MM.1S (cell line): ENCODE measurements around the gene DDX31.
A peak's percentile ranks its signal among the peaks of the same experiment; 100 is the strongest.
"Not testable (repeated sequence)": the region's sequence is repeated elsewhere in the genome, so short reads cannot be mapped to it uniquely, and the experiment has no call there.

Experiments used
- DNase-seq: peaks from one replicate; pipeline ENCODE4 v3.0.0-alpha.2; 2015
- H2AFZ ChIP-seq: fragments of 300-600 bp; sonication (generic); 2 replicates; pipeline ENCODE4 v1.6.0; 2016; ENCODE audit warnings: antibody characterized with exemption, low read length
- H3F3A ChIP-seq: fragments of 300-600 bp; sonication (generic); 2 replicates; pipeline ENCODE4 v1.6.1; 2016; ENCODE audit warnings: mild to moderate bottlenecking, antibody characterized with exemption, low read length, moderate library complexity, mixed read lengths; ENCODE audit not compliant: insufficient read depth
- H3K27ac ChIP-seq: fragments of 300-600 bp; sonication (generic); 2 replicates; pipeline ENCODE4 v1.5.1; 2016; ENCODE audit warnings: mild to moderate bottlenecking, low read length
- H3K27me3 ChIP-seq: fragments of 300-600 bp; sonication (generic); replicated peaks from 2 replicates; pipeline ENCODE4 v1.6.0; 2016; ENCODE audit warnings: low read length; ENCODE audit not compliant: insufficient read depth
- H3K36me3 ChIP-seq: fragments of 300-600 bp; sonication (generic); replicated peaks from 2 replicates; pipeline ENCODE4 v1.6.1; 2016; ENCODE audit warnings: mild to moderate bottlenecking, low read length, mixed read lengths; ENCODE audit not compliant: insufficient read depth
- H3K4me1 ChIP-seq: fragments of 300-600 bp; sonication (generic); 2 replicates; pipeline ENCODE4 v1.6.1; 2016; ENCODE audit warnings: low read length, mixed read lengths
- H3K4me2 ChIP-seq: fragments of 300-600 bp; sonication (generic); 2 replicates; pipeline ENCODE4 v1.6.0; 2016; ENCODE audit warnings: low read depth, low read length
- H3K4me3 ChIP-seq: fragments of 300-600 bp; sonication (generic); 2 replicates; pipeline ENCODE4 v1.5.1; 2016; ENCODE audit warnings: low read length, mixed read lengths
- H3K79me2 ChIP-seq: fragments of 300-600 bp; sonication (generic); 2 replicates; pipeline ENCODE4 v1.6.1; 2016; ENCODE audit warnings: mixed run types, low read length, mixed read lengths
- H3K9ac ChIP-seq: fragments of 300-600 bp; sonication (generic); 2 replicates; pipeline ENCODE4 v1.6.1; 2016; ENCODE audit warnings: low read length, mixed read lengths
- H3K9me2 ChIP-seq: fragments of 300-600 bp; sonication (generic); replicated peaks from 2 replicates; pipeline ENCODE4 v1.6.1; 2016; ENCODE audit warnings: mild to moderate bottlenecking, low read length, mixed read lengths; ENCODE audit not compliant: insufficient read depth
- H3K9me3 ChIP-seq: fragments of 300-600 bp; sonication (generic); replicated peaks from 2 replicates; pipeline ENCODE4 v1.6.1; 2016; ENCODE audit warnings: mild to moderate bottlenecking, low read length, mixed read lengths; ENCODE audit not compliant: insufficient read depth
- H4K20me1 ChIP-seq: fragments of 300-600 bp; sonication (generic); 2 replicates; pipeline ENCODE4 v1.6.1; 2016; ENCODE audit warnings: mild to moderate bottlenecking, low read length, moderate library complexity, mixed read lengths; ENCODE audit not compliant: insufficient read depth
- CTCF ChIP-seq: fragments of 300-600 bp; sonication (generic); IDR thresholded peaks from 2 replicates; pipeline ENCODE4 v1.5.1; 2016; ENCODE audit warnings: antibody characterized with exemption, low read length, mixed read lengths
- EZH2 ChIP-seq: fragments of 300-600 bp; sonication (generic); optimal IDR thresholded peaks from 2 replicates; pipeline ENCODE3; 2017; ENCODE audit warnings: low read depth, mild to moderate bottlenecking, antibody characterized with exemption, low read length, mixed read lengths
- EZH2phosphoT487 ChIP-seq: fragments of 300-600 bp; sonication (generic); IDR thresholded peaks from 2 replicates; pipeline ENCODE4 v1.6.1; 2018; ENCODE audit warnings: antibody characterized with exemption, low read length

Gene DDX31

GRCh38 chr9:132669698-132670456, at the start of gene DDX31:
TSS of gene DDX31 (minus strand) at chr9:132669983. CDS start at chr9:132669934, 49 bp downstream.
- Histone ChIP-seq H3K4me2 (peak within 1 kb of the TSS; percentile 87), H3K27me3 (no peaks in the 10 kb centered on the region), H3K36me3 (no peaks in the 10 kb centered on the region), H4K20me1 (peaks cover 17% of the 10 kb centered on the region; the same call in 1 of the 2 replicates), H3K4me3 (peak within 1 kb of the TSS; percentile 99), H3K27ac (peak within 1 kb of the TSS; percentile 87), H3K79me2 (peaks cover 90% of the 10 kb centered on the region), H3K9me3 (no peaks in the 10 kb centered on the region), H2AFZ (peak within 1 kb of the TSS; percentile 91), H3K9me2 (no peaks in the 10 kb centered on the region), H3F3A (no peaks in the 10 kb centered on the region), H3K4me1 (peaks cover 11% of the 10 kb centered on the region), H3K9ac (peak within 1 kb of the TSS; percentile 92)
- DNase-seq, result peak; percentile 85
- TF ChIP-seq EZH2phosphoT487, result no peak
- TF ChIP-seq CTCF, result no peak

- not testable (repeated sequence) for H3F3A ChIP-seq, H3K9ac ChIP-seq, H3K4me2 ChIP-seq, H4K20me1 ChIP-seq, H3K9me3 ChIP-seq, H3K4me3 ChIP-seq, H2AFZ ChIP-seq, H3K36me3 ChIP-seq, H3K4me1 ChIP-seq, H3K9me2 ChIP-seq, H3K79me2 ChIP-seq, H3K27ac ChIP-seq, DNase-seq
- peaks cover 74% of the 10 kb centered on the region for H3K27me3 ChIP-seq
Observed at GRCh38 chr9:132718381-132718928, 48.7 kb upstream of the DDX31 start.

- H3K36me3 ChIP-seq, result no peaks in the 10 kb centered on the region
- no peak overlapping the region for H3K4me2 ChIP-seq
- H3K27ac ChIP-seq, result no peak overlapping the region
- no peaks in the 10 kb centered on the region for H4K20me1 ChIP-seq
- H3F3A ChIP-seq, result no peaks in the 10 kb centered on the region
- H3K9ac ChIP-seq, result no peak overlapping the region
- H3K9me2 ChIP-seq, result no peaks in the 10 kb centered on the region
- no peaks in the 10 kb centered on the region for H3K9me3 ChIP-seq
- H3K79me2 ChIP-seq, result no peaks in the 10 kb centered on the region
- no peak for DNase-seq
- TF ChIP-seq EZH2phosphoT487 (no peak), EZH2 (no peak), CTCF (no peak)
- H3K27me3 ChIP-seq, result peaks cover 72% of the 10 kb centered on the region
- H3K4me3 ChIP-seq, result no peak overlapping the region
- H2AFZ ChIP-seq, result no peak overlapping the region
- H3K4me1 ChIP-seq, result no peaks in the 10 kb centered on the region
Observed at GRCh38 chr9:132717326-132717945, 47.7 kb upstream of the DDX31 start.

- H3K27ac ChIP-seq, result no peak overlapping the region
Observed at GRCh38 chr9:132716007-132716406, 46.2 kb upstream of the DDX31 start.

More at GRCh38 chr9:132716007-132716406, 46.2 kb upstream of the DDX31 start:
- no peaks in the 10 kb centered on the region for H3K79me2 ChIP-seq
- H3K4me3 ChIP-seq, result no peak overlapping the region
- no peak overlapping the region for H2AFZ ChIP-seq
- H3K9me2 ChIP-seq, result no peaks in the 10 kb centered on the region
- H3K9me3 ChIP-seq, result no peaks in the 10 kb centered on the region
- H3F3A ChIP-seq, result no peaks in the 10 kb centered on the region
- H3K9ac ChIP-seq, result no peak overlapping the region
- no peak for TF ChIP-seq CTCF
- no peak for TF ChIP-seq EZH2phosphoT487
- no peak for TF ChIP-seq EZH2
- H4K20me1 ChIP-seq, result no peaks in the 10 kb centered on the region
- H3K27me3 ChIP-seq, result peaks cover 69% of the 10 kb centered on the region
- no peak for DNase-seq
- H3K4me2 ChIP-seq, result no peak overlapping the region
- H3K36me3 ChIP-seq, result no peaks in the 10 kb centered on the region
- no peaks in the 10 kb centered on the region for H3K4me1 ChIP-seq
